Neuronal stem cell (in vitro differentiated cells): ENCODE measurements around the gene NEGR1.

Source experiments
- DNase-seq: peaks from one replicate; pipeline ENCODE4 v3.0.0-alpha.2; 2013; ENCODE audit warnings: low spot score
- H2AFZ ChIP-seq: one replicate; pipeline ENCODE4 v1.6.1; 2013; ENCODE audit warnings: mild to moderate bottlenecking, low read length, inconsistent platforms
- H2AK5ac ChIP-seq: 2 replicates; pipeline ENCODE4 v1.6.1; 2013; ENCODE audit warnings: low read depth, mild to moderate bottlenecking, inconsistent platforms, low read length, moderate library complexity, mixed read lengths
- H2BK120ac ChIP-seq: 2 replicates; pipeline ENCODE4 v1.6.1; 2013; ENCODE audit warnings: low read depth, mild to moderate bottlenecking, inconsistent platforms, low read length, moderate library complexity, mixed read lengths
- H2BK12ac ChIP-seq: one replicate; pipeline ENCODE4 v1.6.1; 2013; ENCODE audit warnings: low read length, inconsistent platforms
- H2BK15ac ChIP-seq: 2 replicates; pipeline ENCODE4 v1.6.1; 2013; ENCODE audit warnings: mild to moderate bottlenecking, low read length, inconsistent platforms, mixed read lengths
- H2BK5ac ChIP-seq: one replicate; pipeline ENCODE4 v1.6.1; 2013; ENCODE audit warnings: inconsistent platforms, mild to moderate bottlenecking, low read length, moderate library complexity
- H3K14ac ChIP-seq: one replicate; pipeline ENCODE4 v1.6.1; 2013; ENCODE audit warnings: low read length, inconsistent platforms
- H3K18ac ChIP-seq: 2 replicates; pipeline ENCODE4 v1.6.1; 2013; ENCODE audit warnings: low read length, inconsistent platforms
- H3K23ac ChIP-seq: 2 replicates; pipeline ENCODE4 v1.6.1; 2013; ENCODE audit warnings: low read depth, mild to moderate bottlenecking, mixed read lengths, low read length, inconsistent platforms; ENCODE audit not compliant: poor library complexity
- H3K27ac ChIP-seq: replicated peaks from 3 replicates; pipeline ENCODE4 v1.5.1; 2013; ENCODE audit warnings: low read length, inconsistent platforms
- H3K27me3 ChIP-seq, 3 experiments: 2 replicates each; pipeline ENCODE4 v1.6.1; 2013; ENCODE audit warnings: low read length in 3 of 3, mild to moderate bottlenecking in 2 of 3, inconsistent platforms in 1 of 3, low read depth in 1 of 3, mixed read lengths in 1 of 3, moderate library complexity in 1 of 3; ENCODE audit not compliant: control insufficient read depth in 3 of 3, insufficient read depth in 3 of 3
- H3K36me3 ChIP-seq, 2 donors: replicated peaks in 1 of 2; 2 replicates each; pipeline ENCODE4 v1.6.1; 2013; ENCODE audit warnings: low read length in 2 of 2; ENCODE audit not compliant: control insufficient read depth in 2 of 2, insufficient read depth in 2 of 2
- H3K4ac ChIP-seq: 2 replicates; pipeline ENCODE4 v1.6.1; 2013; ENCODE audit warnings: inconsistent platforms, mild to moderate bottlenecking, low read length, moderate library complexity
- H3K4me1 ChIP-seq, 2 donors: 1 replicate in 1 of 2; 2 replicates in 1 of 2; pipeline ENCODE4 v1.6.1; 2013; ENCODE audit warnings: low read length in 2 of 2, low read depth in 1 of 2; ENCODE audit not compliant: control insufficient read depth in 2 of 2, insufficient read depth in 1 of 2
- H3K4me2 ChIP-seq: one replicate; pipeline ENCODE4 v1.6.1; 2013; ENCODE audit warnings: mild to moderate bottlenecking, low read length, inconsistent platforms; ENCODE audit not compliant: insufficient read depth, poor library complexity, severe bottlenecking
- H3K4me3 ChIP-seq, 2 donors: 2 replicates each; pipeline ENCODE4 v1.5.1; 2013; ENCODE audit warnings: low read length in 2 of 2, mild to moderate bottlenecking in 2 of 2, inconsistent platforms in 1 of 2, moderate library complexity in 1 of 2
- H3K79me1 ChIP-seq: one replicate; pipeline ENCODE4 v1.6.1; 2013; ENCODE audit warnings: low read depth, mild to moderate bottlenecking, inconsistent platforms, low read length, moderate library complexity
- H3K9ac ChIP-seq: one replicate; pipeline ENCODE4 v1.6.1; 2013; ENCODE audit warnings: mild to moderate bottlenecking, low read depth, low read length, inconsistent platforms; ENCODE audit not compliant: poor library complexity
- H3K9me3 ChIP-seq, 2 donors: replicated peaks in 1 of 2; 2 replicates each; pipeline versions ENCODE3 to v1.6.1; 2013; ENCODE audit warnings: low read length in 2 of 2, mild to moderate bottlenecking in 2 of 2, inconsistent platforms in 1 of 2, low read depth in 1 of 2, mixed read lengths in 1 of 2, moderate library complexity in 1 of 2; ENCODE audit not compliant: control insufficient read depth in 2 of 2, insufficient read depth in 1 of 2
- H4K8ac ChIP-seq: one replicate; pipeline ENCODE4 v1.6.1; 2013; ENCODE audit warnings: low read depth, mild to moderate bottlenecking, inconsistent platforms, low read length, moderate library complexity
- H4K91ac ChIP-seq: one replicate; pipeline ENCODE4 v1.6.1; 2013; ENCODE audit warnings: low read length, low read depth, mild to moderate bottlenecking, inconsistent platforms; ENCODE audit not compliant: poor library complexity
- WGBS, 2 donors: extraction: QIAGEN DNeasy Blood & Tissue Kit; methylation state at CpG; one replicate each; pipeline ENCODE4 v1.1.7; 2013; ENCODE audit warnings: missing lambda C conversion rate in 2 of 2, mixed read lengths in 1 of 2; ENCODE audit not compliant: insufficient read length in 2 of 2, insufficient replicate concordance in 1 of 2; ENCODE audit errors: extremely low coverage in 2 of 2; 5-methylcytosine and 5-hydroxymethylcytosine counted together

The NEGR1 gene

GRCh38 chr1:71738910-71739309 lies 543.4 kb downstream of the NEGR1 start:
- H2BK15ac ChIP-seq, result no peak overlapping the region
- H3K4me1 ChIP-seq, result peaks cover 0 to 2% of the 10 kb centered on the region in 2 donors
- H4K8ac ChIP-seq, result no peak overlapping the region
- H2BK120ac ChIP-seq, result no peak overlapping the region
- H3K9me3 ChIP-seq, result no peaks in the 10 kb centered on the region
- H3K4ac ChIP-seq, result no peak overlapping the region
- H2BK12ac ChIP-seq, result no peak overlapping the region
- no peak overlapping the region for H3K27ac ChIP-seq
- no peak overlapping the region for H3K23ac ChIP-seq
- no peak overlapping the region for H2AFZ ChIP-seq
- no peaks in the 10 kb centered on the region for H3K79me1 ChIP-seq
- H4K91ac ChIP-seq, result no peak overlapping the region
- no peak overlapping the region for H3K4me2 ChIP-seq
- no peak overlapping the region for H2AK5ac ChIP-seq
- H3K36me3 ChIP-seq, result no peaks in the 10 kb centered on the region
- H3K27me3 ChIP-seq, result no peaks in the 10 kb centered on the region
- WGBS, 2 donors, result no CpG with 5 or more reads among the region's 2 CpGs
- DNase-seq, result no peak
- H3K9ac ChIP-seq, result no peak overlapping the region
- H2BK5ac ChIP-seq, result no peak overlapping the region
- H3K18ac ChIP-seq, result no peak overlapping the region
- H3K14ac ChIP-seq, result no peak overlapping the region
- H3K4me3 ChIP-seq, result no peak overlapping the region

GRCh38 chr1:71738256-71738655 lies 544.1 kb downstream of the NEGR1 start:
- Histone ChIP-seq H3K4me2 (no peak overlapping the region), H2AFZ (peak overlapping the region; percentile 10), H3K4ac (no peak overlapping the region)

GRCh38 chr1:71737768-71738167 lies 544.6 kb downstream of the NEGR1 start:
- Histone ChIP-seq H2BK120ac (no peak overlapping the region), H3K4ac (no peak overlapping the region), H3K79me1 (no peaks in the 10 kb centered on the region), H3K4me2 (no peak overlapping the region), H2BK12ac (no peak overlapping the region), H3K14ac (no peak overlapping the region), H2BK15ac (no peak overlapping the region), H2AK5ac (no peak overlapping the region), H3K18ac (no peak overlapping the region), H4K91ac (no peak overlapping the region), H2AFZ (no peak overlapping the region), H3K4me1 (peaks cover 0 to 2% of the 10 kb centered on the region in 2 donors), H3K9ac (no peak overlapping the region), H4K8ac (no peak overlapping the region), H3K36me3 (no peaks in the 10 kb centered on the region), H3K23ac (no peak overlapping the region), H3K9me3 (no peaks in the 10 kb centered on the region), H3K27ac (no peak overlapping the region), H3K4me3 (no peak overlapping the region), H2BK5ac (no peak overlapping the region), H3K27me3 (no peaks in the 10 kb centered on the region)
- no peak for DNase-seq
- WGBS, 2 donors, result no CpG with 5 or more reads among the region's 3 CpGs

More at GRCh38 chr1:71738256-71738655, 544.1 kb downstream of the NEGR1 start:
- Histone ChIP-seq H2BK5ac (no peak overlapping the region), H3K9ac (no peak overlapping the region), H2BK120ac (no peak overlapping the region), H3K27me3 (no peaks in the 10 kb centered on the region), H4K8ac (no peak overlapping the region), H3K4me3 (no peak overlapping the region), H3K23ac (no peak overlapping the region), H3K4me1 (peaks cover 0 to 2% of the 10 kb centered on the region in 2 donors), H3K9me3 (no peaks in the 10 kb centered on the region), H2BK12ac (no peak overlapping the region), H4K91ac (no peak overlapping the region), H3K18ac (no peak overlapping the region), H3K36me3 (no peaks in the 10 kb centered on the region), H3K27ac (no peak overlapping the region), H2BK15ac (no peak overlapping the region), H3K14ac (no peak overlapping the region), H3K79me1 (no peaks in the 10 kb centered on the region), H2AK5ac (no peak overlapping the region)
- no CpG with 5 or more reads among the region's 1 CpG for WGBS, 2 donors
- no peak for DNase-seq

- H3K27me3 ChIP-seq, result no peaks in the 10 kb centered on the region
- no peak overlapping the region for H3K27ac ChIP-seq
- H2BK12ac ChIP-seq, result no peak overlapping the region
- WGBS, 2 donors, result no CpG with 5 or more reads among the region's 2 CpGs
- no peak overlapping the region for H3K23ac ChIP-seq
- no peaks in the 10 kb centered on the region for H3K9me3 ChIP-seq
- H2AK5ac ChIP-seq, result no peak overlapping the region
- no peak overlapping the region for H4K91ac ChIP-seq
- no peaks in the 10 kb centered on the region for H3K36me3 ChIP-seq
- H3K14ac ChIP-seq, result no peak overlapping the region
- no peak overlapping the region for H3K4me3 ChIP-seq
- no peak overlapping the region for H3K4me2 ChIP-seq
- H3K4me1 ChIP-seq, result peaks cover 0 to 2% of the 10 kb centered on the region in 2 donors
- no peak overlapping the region for H2BK5ac ChIP-seq
- H3K18ac ChIP-seq, result no peak overlapping the region
- no peaks in the 10 kb centered on the region for H3K79me1 ChIP-seq
- H3K4ac ChIP-seq, result no peak overlapping the region
- no peak overlapping the region for H3K9ac ChIP-seq
- H2AFZ ChIP-seq, result no peak overlapping the region
- DNase-seq, result no peak
- no peak overlapping the region for H2BK120ac ChIP-seq
- H4K8ac ChIP-seq, result no peak overlapping the region
- no peak overlapping the region for H2BK15ac ChIP-seq
Measured at GRCh38 chr1:71733121-71733520, 549.2 kb downstream of the NEGR1 start.
